ENCODE data around the gene PCDHA2. TPM values are rescaled to one million over a fixed set of nuclear protein-coding genes. Genes with fewer than 3 reads are reported as not detected.

PCDHA2 gene
- polyA plus RNA-seq, 1 experiment = not detected

GRCh38 chr5:140835622-140836510 lies 41.2 kb downstream of the PCDHA2 start:
- H3K27me3 ChIP-seq (ENCODE audit: control insufficient read depth, insufficient read depth, low read length) = no peaks in the 10 kb centered on the region
- CTCF ChIA-PET = interaction anchor here (1.0 kb wide), 1 partner anchor 14 kb away, joined by 3 read pairs; the partner anchor contains the start of gene PCDHA5
- H3K4me3 ChIP-seq (ENCODE audit: low read depth, low read length) = no peak overlapping the region
- no peak for DNase-seq (ENCODE audit: low read depth)
- H3K36me3 ChIP-seq (ENCODE audit: control insufficient read depth, insufficient read depth, low read length) = no peaks in the 10 kb centered on the region
- POLR2A ChIA-PET = no interaction called here
- no peak for TF ChIP-seq CTCF (IDR thresholded peaks at IDR 0.05; ENCODE audit: insufficient read depth, low read depth, low read length)

GRCh38 chr5:140840978-140841962 lies 46.6 kb downstream of the PCDHA2 start, which contains the start of gene PCDHA8:
Gene PCDHA8 (plus strand): TSS chr5:140841187. CDS start chr5:140841322, 135 bp downstream.
- H3K36me3 ChIP-seq (ENCODE audit: control insufficient read depth, insufficient read depth, low read length) = no peaks in the 10 kb centered on the region
- POLR2A ChIA-PET = no interaction called here
- CTCF ChIA-PET = interaction anchor here (0.9 kb wide), 1 partner anchor 15 kb away, joined by 3 read pairs; no protein-coding TSS in a partner anchor
- TF ChIP-seq CTCF (IDR thresholded peaks at IDR 0.05; ENCODE audit: insufficient read depth, low read depth, low read length) = no peak
- no peak for DNase-seq (ENCODE audit: low read depth)
- no peaks in the 10 kb centered on the region for H3K27me3 ChIP-seq (ENCODE audit: control insufficient read depth, insufficient read depth, low read length)
- H3K4me3 ChIP-seq (ENCODE audit: low read depth, low read length) = no peak within 1 kb of the TSS

- no peak for DNase-seq (ENCODE audit: low read depth)
- POLR2A ChIA-PET = no interaction called here
- CTCF ChIA-PET = no interaction called here
- Histone ChIP-seq H3K36me3 (ENCODE audit: control insufficient read depth, insufficient read depth, low read length) (no peaks in the 10 kb centered on the region), H3K4me3 (ENCODE audit: low read depth, low read length) (no peak overlapping the region), H3K27me3 (ENCODE audit: control insufficient read depth, insufficient read depth, low read length) (no peaks in the 10 kb centered on the region)
- no peak for TF ChIP-seq CTCF (IDR thresholded peaks at IDR 0.05; ENCODE audit: insufficient read depth, low read depth, low read length)
These were observed 48.4 kb downstream of the PCDHA2 start for GRCh38 chr5:140842798-140843733.

Other genes starting within 250 kb of the PCDHA2 start
- 5.5 and 7.9 TPM in 2 replicates for gene EIF4EBP3, start 247.2 kb upstream of the PCDHA2 start, polyA plus RNA-seq (2011; rRNA removed)
- 46.2 and 51.1 TPM in 2 replicates for gene SRA1, start 237.4 kb upstream of the PCDHA2 start, polyA plus RNA-seq (2011; rRNA removed)
- gene APBB3, start 230.3 kb upstream of the PCDHA2 start, polyA plus RNA-seq (2011; rRNA removed) = 15.2 and 24.3 TPM in 2 replicates
- gene SLC35A4, start 230.0 kb upstream of the PCDHA2 start, polyA plus RNA-seq (2011; rRNA removed) = 70.2 and 101 TPM in 2 replicates
- 0.69 and 1.9 TPM in 2 replicates for gene CD14, start 161.7 kb upstream of the PCDHA2 start, polyA plus RNA-seq (2011; rRNA removed)
- gene TMCO6, start 155.4 kb upstream of the PCDHA2 start, polyA plus RNA-seq (2011; rRNA removed) = 4.8 and 7.5 TPM in 2 replicates
- gene NDUFA2, start 147.2 kb upstream of the PCDHA2 start, polyA plus RNA-seq (2011; rRNA removed) = 96.8 and 102 TPM in 2 replicates
- gene IK, start 147.0 kb upstream of the PCDHA2 start, polyA plus RNA-seq (2011; rRNA removed) = 71.8 and 105 TPM in 2 replicates
- 12.7 and 17.9 TPM in 2 replicates for gene WDR55, start 129.9 kb upstream of the PCDHA2 start, polyA plus RNA-seq (2011; rRNA removed)
- 0.21 and 0.36 TPM in 2 replicates for gene DND1, start 121.3 kb upstream of the PCDHA2 start, polyA plus RNA-seq (2011; rRNA removed)
- gene HARS1, start 103.5 kb upstream of the PCDHA2 start, polyA plus RNA-seq (2011; rRNA removed) = 76.3 and 80.6 TPM in 2 replicates
- gene HARS2, start 103.4 kb upstream of the PCDHA2 start, polyA plus RNA-seq (2011; rRNA removed) = 22.3 and 30.7 TPM in 2 replicates
- gene ZMAT2, start 94.4 kb upstream of the PCDHA2 start, polyA plus RNA-seq (2011; rRNA removed) = 23.4 and 49.5 TPM in 2 replicates
- 0.04 and 0.12 TPM in 2 replicates for gene PCDHA1, start 8.7 kb upstream of the PCDHA2 start, polyA plus RNA-seq (2011; rRNA removed)
- gene PCDHA3, start 6.2 kb downstream of the PCDHA2 start, polyA plus RNA-seq (2011; rRNA removed) = 0.16 and 0.21 TPM in 2 replicates
- gene PCDHA4, start 12.2 kb downstream of the PCDHA2 start, polyA plus RNA-seq (2011; rRNA removed) = 0.22 and 0.25 TPM in 2 replicates
- not detected in 2 replicates for gene PCDHA5, start 26.8 kb downstream of the PCDHA2 start, polyA plus RNA-seq (2011; rRNA removed)
- gene PCDHA6, start 33.1 kb downstream of the PCDHA2 start, polyA plus RNA-seq (2011; rRNA removed) = 0.02 and 0.09 TPM in 2 replicates
- gene PCDHA7, start 39.4 kb downstream of the PCDHA2 start, polyA plus RNA-seq (2011; rRNA removed) = 0.44 TPM in 2 replicates
- gene PCDHA8, start 46.3 kb downstream of the PCDHA2 start, polyA plus RNA-seq (2011; rRNA removed) = 0.01 and 0.02 TPM in 2 replicates
- gene PCDHA9, start 53.5 kb downstream of the PCDHA2 start, polyA plus RNA-seq (2011; rRNA removed) = 0.01 and 0.06 TPM in 2 replicates
- 0.02 TPM in 2 replicates for gene PCDHA10, start 61.0 kb downstream of the PCDHA2 start, polyA plus RNA-seq (2011; rRNA removed)
- gene PCDHA11, start 74.1 kb downstream of the PCDHA2 start, polyA plus RNA-seq (2011; rRNA removed) = not detected in 2 replicates
- not detected in 2 replicates for gene PCDHA12, start 80.5 kb downstream of the PCDHA2 start, polyA plus RNA-seq (2011; rRNA removed)
- gene PCDHA13, start 87.3 kb downstream of the PCDHA2 start, polyA plus RNA-seq (2011; rRNA removed) = not detected in 2 replicates
- gene PCDHAC1, start 131.4 kb downstream of the PCDHA2 start, polyA plus RNA-seq (2011; rRNA removed) = 0.02 TPM in 1 of 2 replicates, not detected in the other
- 0.06 TPM in 1 of 2 replicates, not detected in the other for gene PCDHAC2, start 171.6 kb downstream of the PCDHA2 start, polyA plus RNA-seq (2011; rRNA removed)

Data from BJ (cell line).